Ectodermal cell (in vitro differentiated cells): ENCODE results near the gene LARGE1.

Source experiments
- H3K27ac ChIP-seq: 2 replicates; pipeline ENCODE4 v1.7.0; 2013; ENCODE audit warnings: mild to moderate bottlenecking, low read depth, low read length; ENCODE audit not compliant: insufficient read depth, poor library complexity, severe bottlenecking
- H3K27me3 ChIP-seq: 2 replicates; pipeline ENCODE4 v1.7.0; 2013; ENCODE audit warnings: mild to moderate bottlenecking, low read length; ENCODE audit not compliant: insufficient read depth, control insufficient read depth, poor library complexity, severe bottlenecking
- H3K36me3 ChIP-seq: one replicate; pipeline ENCODE4 v1.7.0; 2013; ENCODE audit warnings: low read length; ENCODE audit not compliant: control insufficient read depth, insufficient read depth
- H3K4me1 ChIP-seq: one replicate; pipeline ENCODE4 v1.7.0; 2013; ENCODE audit warnings: low read length; ENCODE audit not compliant: control insufficient read depth, insufficient read depth
- H3K4me3 ChIP-seq: 2 replicates; pipeline ENCODE4 v1.7.0; 2013; ENCODE audit warnings: low read depth, low read length, control low read depth; ENCODE audit not compliant: insufficient read depth
- H3K9me3 ChIP-seq: 2 replicates; pipeline ENCODE4 v1.7.0; 2013; ENCODE audit warnings: mild to moderate bottlenecking, low read length, moderate library complexity; ENCODE audit not compliant: control insufficient read depth
- WGBS, 2 experiments: methylation state at CpG; one replicate each; pipeline ENCODE4 v1.1.7; 2013; ENCODE audit warnings: missing lambda C conversion rate in 2 of 2; 5-methylcytosine and 5-hydroxymethylcytosine counted together

Gene LARGE1

GRCh38 chr22:33789690-33790253 lies 130.5 kb downstream of the LARGE1 start:
- H3K36me3 ChIP-seq = peaks cover 3% of the 10 kb centered on the region
- no peak overlapping the region for H3K27ac ChIP-seq
- no peaks in the 10 kb centered on the region for H3K9me3 ChIP-seq
- H3K4me3 ChIP-seq = no peak overlapping the region
- H3K4me1 ChIP-seq = no peaks in the 10 kb centered on the region
- no peaks in the 10 kb centered on the region for H3K27me3 ChIP-seq
- 96% methylated on average over 3 to 4 of the region's 4 CpGs for WGBS, 2 experiments

DNA sequence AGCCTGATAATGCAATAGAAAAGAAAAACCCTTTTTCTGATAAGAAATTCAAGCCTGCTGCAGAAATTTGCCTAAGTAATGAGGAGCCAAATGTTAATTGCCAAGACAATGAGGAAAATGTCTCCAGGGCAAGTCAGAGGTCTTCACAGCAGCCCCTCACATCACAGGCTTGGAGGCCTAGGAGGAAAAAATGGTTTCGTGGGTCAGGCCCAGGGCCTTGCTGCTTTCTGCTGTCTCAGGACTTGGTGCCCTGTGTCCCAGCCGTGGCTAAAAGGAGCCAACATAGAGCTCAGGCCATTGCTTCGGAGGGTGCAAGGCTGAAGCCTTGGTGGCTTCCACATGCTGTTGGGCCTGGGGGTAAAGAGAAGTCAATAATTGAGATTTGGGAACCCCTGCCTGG lies 131.3 kb downstream of the LARGE1 start:
- WGBS, 2 experiments = 90 to 96% methylated on average over 3 of the region's 3 CpGs
- H3K36me3 ChIP-seq = peaks cover 3% of the 10 kb centered on the region
- H3K4me1 ChIP-seq = no peaks in the 10 kb centered on the region
- no peaks in the 10 kb centered on the region for H3K27me3 ChIP-seq
- H3K27ac ChIP-seq = no peak overlapping the region
- H3K9me3 ChIP-seq = no peaks in the 10 kb centered on the region
- no peak overlapping the region for H3K4me3 ChIP-seq

- no peaks in the 10 kb centered on the region for H3K4me1 ChIP-seq
- WGBS, 2 experiments = 96% methylated on average over 4 of the region's 4 CpGs
- H3K27me3 ChIP-seq = no peaks in the 10 kb centered on the region
- H3K4me3 ChIP-seq = no peak overlapping the region
- no peak overlapping the region for H3K27ac ChIP-seq
- H3K36me3 ChIP-seq = peaks cover 3% of the 10 kb centered on the region
- H3K9me3 ChIP-seq = no peaks in the 10 kb centered on the region
Observed at GRCh38 chr22:33787645-33788456, 132.4 kb downstream of the LARGE1 start.

- Histone ChIP-seq H3K4me1 (peaks cover 3% of the 10 kb centered on the region), H3K9me3 (no peaks in the 10 kb centered on the region), H3K36me3 (peaks cover 3% of the 10 kb centered on the region), H3K27ac (no peak overlapping the region), H3K27me3 (no peaks in the 10 kb centered on the region), H3K4me3 (no peak overlapping the region)
Observed at GRCh38 chr22:33786149-33786548, 134.1 kb downstream of the LARGE1 start.

DNA sequence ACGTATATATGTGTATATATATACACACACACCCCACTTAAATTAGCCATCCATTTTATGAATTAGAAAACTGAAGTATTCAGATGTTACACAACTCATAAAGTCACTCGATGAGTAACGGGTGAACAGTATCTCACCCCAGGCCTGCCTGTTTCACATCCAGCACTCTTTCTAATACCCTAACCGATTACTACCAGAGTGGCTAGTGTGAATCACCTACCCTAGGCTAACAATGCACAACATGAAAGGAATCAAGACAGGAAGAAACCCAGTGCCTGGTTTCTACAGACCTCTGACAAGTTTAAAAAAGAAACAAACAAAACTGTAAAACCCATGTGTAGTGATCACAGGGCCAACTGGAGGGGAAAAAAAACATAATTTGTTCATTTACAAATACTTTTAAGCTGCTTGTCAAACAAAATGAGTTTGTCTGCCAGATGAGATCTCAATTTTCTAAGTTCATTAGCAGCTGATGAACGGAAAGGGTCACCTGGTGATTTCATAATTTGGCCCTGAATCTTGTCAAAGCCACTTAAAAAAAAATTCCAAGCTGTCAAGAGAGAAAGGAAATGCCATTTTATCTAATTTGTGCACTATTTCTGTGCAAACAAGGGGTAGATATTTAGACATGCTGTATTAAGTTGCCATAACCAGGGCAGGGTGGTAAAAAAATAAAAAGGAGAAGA lies 134.8 kb downstream of the LARGE1 start:
- no peaks in the 10 kb centered on the region for H3K9me3 ChIP-seq
- peaks cover 3% of the 10 kb centered on the region for H3K36me3 ChIP-seq
- no peak overlapping the region for H3K4me3 ChIP-seq
- no peak overlapping the region for H3K27ac ChIP-seq
- 94 to 97% methylated on average over 4 of the region's 5 CpGs for WGBS, 2 experiments
- H3K27me3 ChIP-seq = no peaks in the 10 kb centered on the region
- H3K4me1 ChIP-seq = peaks cover 3% of the 10 kb centered on the region

GRCh38 chr22:33781411-33781810 lies 138.9 kb downstream of the LARGE1 start:
- H3K27ac ChIP-seq = no peak overlapping the region

GRCh38 chr22:33780531-33781136 lies 139.6 kb downstream of the LARGE1 start:
- no peak overlapping the region for H3K27ac ChIP-seq
- H3K36me3 ChIP-seq = no peaks in the 10 kb centered on the region
- H3K27me3 ChIP-seq = no peaks in the 10 kb centered on the region
- 90 to 94% methylated on average over 2 to 5 of the region's 5 CpGs for WGBS, 2 experiments
- H3K9me3 ChIP-seq = no peaks in the 10 kb centered on the region
- H3K4me3 ChIP-seq = no peak overlapping the region
- H3K4me1 ChIP-seq = peaks cover 3% of the 10 kb centered on the region

More at GRCh38 chr22:33781411-33781810, 138.9 kb downstream of the LARGE1 start:
- 82 to 88% methylated on average over 5 of the region's 5 CpGs for WGBS, 2 experiments
- Histone ChIP-seq H3K27me3 (no peaks in the 10 kb centered on the region), H3K36me3 (no peaks in the 10 kb centered on the region), H3K4me1 (peaks cover 3% of the 10 kb centered on the region), H3K9me3 (no peaks in the 10 kb centered on the region), H3K4me3 (no peak overlapping the region)

- Histone ChIP-seq H3K36me3 (no peaks in the 10 kb centered on the region), H3K27ac (no peak overlapping the region), H3K27me3 (no peaks in the 10 kb centered on the region), H3K4me3 (no peak overlapping the region), H3K4me1 (peaks cover 3% of the 10 kb centered on the region), H3K9me3 (no peaks in the 10 kb centered on the region)
- whole genome bisulfite sequencing, 2 experiments = 93% methylated on average over 3 of the region's 3 CpGs
Observed at GRCh38 chr22:33779243-33779642, 141.0 kb downstream of the LARGE1 start.

DNA sequence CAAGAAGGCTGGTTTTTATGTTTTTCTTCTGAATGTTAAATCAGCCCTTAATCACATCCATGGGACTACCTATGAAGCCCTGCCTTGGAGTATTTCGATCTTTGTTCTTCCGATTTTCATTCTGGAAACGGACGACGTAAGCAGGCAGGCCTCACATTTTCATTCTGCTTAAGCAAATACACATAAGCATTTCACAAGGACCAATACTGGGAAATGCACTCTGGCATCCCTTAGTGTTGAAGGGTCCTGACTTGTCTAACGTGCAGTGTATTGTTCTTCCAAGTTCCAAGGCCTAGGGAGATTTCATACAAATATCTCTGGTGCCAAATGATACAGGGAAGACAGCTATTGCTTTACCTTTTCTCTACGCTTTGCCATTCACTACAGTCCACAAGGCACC lies 143.8 kb downstream of the LARGE1 start:
- Histone ChIP-seq H3K27ac (no peak overlapping the region), H3K4me3 (no peak overlapping the region), H3K9me3 (no peaks in the 10 kb centered on the region), H3K4me1 (no peaks in the 10 kb centered on the region), H3K27me3 (no peaks in the 10 kb centered on the region), H3K36me3 (no peaks in the 10 kb centered on the region)
- WGBS, 2 experiments = 80% methylated on average over 7 of the region's 7 CpGs

DNA sequence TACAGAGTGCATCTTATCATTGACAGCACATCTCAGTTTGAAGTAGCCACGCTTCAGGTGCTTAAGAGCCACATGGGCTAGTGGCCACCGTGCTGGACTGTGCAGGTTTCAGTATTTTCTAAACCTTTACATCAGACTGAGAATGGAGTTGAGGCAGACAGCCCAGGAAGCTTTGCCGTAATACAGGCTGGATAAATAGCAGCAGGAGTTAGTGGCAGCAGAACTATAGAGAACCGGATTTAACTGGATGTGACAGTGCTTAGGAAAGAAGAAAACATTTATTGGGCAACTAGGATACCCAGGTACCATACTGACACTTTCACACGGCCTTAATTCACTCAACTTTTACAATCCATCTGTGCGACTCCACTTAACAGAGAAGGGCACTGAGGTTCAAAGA lies 145.5 kb downstream of the LARGE1 start:
- no peak overlapping the region for H3K27ac ChIP-seq
- no peaks in the 10 kb centered on the region for H3K36me3 ChIP-seq
- no peak overlapping the region for H3K4me3 ChIP-seq
- H3K4me1 ChIP-seq = no peaks in the 10 kb centered on the region
- WGBS, 2 experiments = 90 to 92% methylated on average over 6 of the region's 6 CpGs
- no peaks in the 10 kb centered on the region for H3K27me3 ChIP-seq
- H3K9me3 ChIP-seq = no peaks in the 10 kb centered on the region
